Rectal smooth muscle tissue (tissue), 1 donor: ENCODE data around the gene GPR152.
"Not testable (repeated sequence)": the region's sequence is repeated elsewhere in the genome, so short reads cannot be mapped to it uniquely, and the experiment has no call there.

Experiments used
- H3K27ac ChIP-seq: one replicate; pipeline ENCODE4 v1.7.0; 2013; ENCODE audit warnings: low read depth, low read length, inconsistent platforms
- H3K27me3 ChIP-seq: one replicate; pipeline ENCODE4 v1.7.0; 2013; ENCODE audit warnings: low read length; ENCODE audit not compliant: control insufficient read depth, insufficient read depth
- H3K36me3 ChIP-seq: one replicate; pipeline ENCODE4 v1.7.0; 2013; ENCODE audit warnings: low read length; ENCODE audit not compliant: control insufficient read depth, insufficient read depth
- H3K4me1 ChIP-seq: one replicate; pipeline ENCODE4 v1.7.0; 2013; ENCODE audit warnings: low read length; ENCODE audit not compliant: control insufficient read depth, insufficient read depth
- H3K4me3 ChIP-seq: one replicate; pipeline ENCODE4 v1.7.0; 2013; ENCODE audit warnings: low read length
- H3K9ac ChIP-seq: one replicate; pipeline ENCODE4 v1.7.0; 2013; ENCODE audit warnings: low read length

The GPR152 gene

GRCh38 chr11:67431346-67432249 lies 20.9 kb downstream of the GPR152 start:
- Histone ChIP-seq H3K27me3 (no peaks in the 10 kb centered on the region), H3K27ac (no peak overlapping the region), H3K4me3 (no peak overlapping the region), H3K9ac (no peak overlapping the region), H3K4me1 (peaks cover 9% of the 10 kb centered on the region), H3K36me3 (peaks cover 13% of the 10 kb centered on the region)

- H3K9ac ChIP-seq = no peak overlapping the region
- no peak overlapping the region for H3K27ac ChIP-seq
- peaks cover 8% of the 10 kb centered on the region for H3K36me3 ChIP-seq
- no peak overlapping the region for H3K4me3 ChIP-seq
- no peaks in the 10 kb centered on the region for H3K27me3 ChIP-seq
- H3K4me1 ChIP-seq = peaks cover 9% of the 10 kb centered on the region
Measured at GRCh38 chr11:67429722-67430121, 22.8 kb downstream of the GPR152 start.

- peaks cover 6% of the 10 kb centered on the region for H3K36me3 ChIP-seq
- no peaks in the 10 kb centered on the region for H3K27me3 ChIP-seq
- peak overlapping the region; percentile 81 for H3K9ac ChIP-seq
- peaks cover 9% of the 10 kb centered on the region for H3K4me1 ChIP-seq
- peak overlapping the region; percentile 88 for H3K27ac ChIP-seq
- peak overlapping the region; percentile 76 for H3K4me3 ChIP-seq
Measured at GRCh38 chr11:67429038-67429668, 23.4 kb downstream of the GPR152 start.

- H3K9ac ChIP-seq = peak within 1 kb of the TSS; percentile 81
- peak within 1 kb of the TSS; percentile 88 for H3K27ac ChIP-seq
- H3K4me1 ChIP-seq = peaks cover 9% of the 10 kb centered on the region
- no peaks in the 10 kb centered on the region for H3K27me3 ChIP-seq
- peaks cover 6% of the 10 kb centered on the region for H3K36me3 ChIP-seq
- H3K4me3 ChIP-seq = peak within 1 kb of the TSS; percentile 76
Measured at GRCh38 chr11:67428052-67429001, 24.2 kb downstream of the GPR152 start, which contains the start of gene RPS6KB2. Gene RPS6KB2 (plus strand): TSS chr11:67428494. CDS start chr11:67428546, 52 bp downstream.

- H3K27me3 ChIP-seq, H3K36me3 ChIP-seq, H3K4me1 ChIP-seq, H3K9ac ChIP-seq: not testable (repeated sequence)
- Histone ChIP-seq H3K4me3 (peak overlapping the region; percentile 76), H3K27ac (peak overlapping the region; percentile 88)
Measured at GRCh38 chr11:67427364-67427859, 25.1 kb downstream of the GPR152 start.

GRCh38 chr11:67423891-67424613 lies 28.5 kb downstream of the GPR152 start:
- Histone ChIP-seq H3K36me3 (no peaks in the 10 kb centered on the region), H3K9ac (no peak overlapping the region), H3K4me3 (no peak overlapping the region), H3K27me3 (no peaks in the 10 kb centered on the region), H3K4me1 (peaks cover 7% of the 10 kb centered on the region), H3K27ac (no peak overlapping the region)

- Histone ChIP-seq H3K9ac (no peak overlapping the region), H3K27ac (no peak overlapping the region), H3K4me3 (no peak overlapping the region), H3K36me3 (no peaks in the 10 kb centered on the region), H3K4me1 (peaks cover 6% of the 10 kb centered on the region), H3K27me3 (no peaks in the 10 kb centered on the region)
Measured at GRCh38 chr11:67423466-67423865, 29.1 kb downstream of the GPR152 start.

GRCh38 chr11:67422891-67423290 lies 29.6 kb downstream of the GPR152 start:
- H3K27me3 ChIP-seq = no peaks in the 10 kb centered on the region
- H3K36me3 ChIP-seq = no peaks in the 10 kb centered on the region
- no peak overlapping the region for H3K4me3 ChIP-seq
- H3K27ac ChIP-seq = no peak overlapping the region
- H3K4me1 ChIP-seq = peaks cover 6% of the 10 kb centered on the region
- no peak overlapping the region for H3K9ac ChIP-seq

GRCh38 chr11:67421430-67422031 lies 31.0 kb downstream of the GPR152 start:
- Histone ChIP-seq H3K4me1 (peaks cover 3% of the 10 kb centered on the region), H3K4me3 (peak overlapping the region; percentile 22), H3K27ac (peak overlapping the region; percentile 14)

GRCh38 chr11:67420646-67421429 lies 31.7 kb downstream of the GPR152 start:
- Histone ChIP-seq H3K9ac (peak overlapping the region; percentile 38), H3K36me3 (no peaks in the 10 kb centered on the region), H3K27me3 (no peaks in the 10 kb centered on the region), H3K4me3 (peak overlapping the region; percentile 75), H3K27ac (peak overlapping the region; percentile 86), H3K4me1 (peaks cover 3% of the 10 kb centered on the region)

More at GRCh38 chr11:67421430-67422031, 31.0 kb downstream of the GPR152 start:
- Histone ChIP-seq H3K27me3 (no peaks in the 10 kb centered on the region), H3K36me3 (no peaks in the 10 kb centered on the region), H3K9ac (no peak overlapping the region)
